H1 (cell line): ENCODE measurements around the gene HOXC13. TPM values are rescaled to one million over a fixed set of nuclear protein-coding genes. Genes with fewer than 3 reads are reported as not detected.

Source experiments
- JUND ChIP-seq: IDR thresholded peaks from 2 replicates; pipeline ENCODE4 v1.6.1; 2011; ENCODE audit warnings: mild to moderate bottlenecking, improper control_type of control experiment, low read length
- NANOG ChIP-seq: IDR thresholded peaks from 2 replicates; pipeline ENCODE4 v1.6.1; 2011; ENCODE audit warnings: low read length, low read depth, mild to moderate bottlenecking, inconsistent platforms; ENCODE audit not compliant: insufficient read depth, poor library complexity, severe bottlenecking
- POU5F1 ChIP-seq: IDR thresholded peaks from 2 replicates; pipeline ENCODE4 v1.6.1; 2011; ENCODE audit warnings: low read depth, mild to moderate bottlenecking, low read length, moderate library complexity
- RBBP5 ChIP-seq: IDR thresholded peaks from 2 replicates; pipeline ENCODE4 v1.7.1; 2012; ENCODE audit warnings: low read depth, mild to moderate bottlenecking, inconsistent platforms, low read length, moderate library complexity, borderline replicate concordance
- RNF2 ChIP-seq: fragments of 200-900, 300-1000 bp; sonication (generic); IDR thresholded peaks from 2 replicates; pipeline ENCODE4 v1.7.1; 2016; ENCODE audit warnings: borderline replicate concordance, low read depth, mild to moderate bottlenecking, antibody characterized with exemption, low read length; ENCODE audit not compliant: poor library complexity, severe bottlenecking; ENCODE audit errors: missing control alignments
- SIRT6 ChIP-seq: IDR thresholded peaks from one replicate; pipeline ENCODE4 v1.7.1; 2012; ENCODE audit warnings: low read length, inconsistent platforms
- SIX5 ChIP-seq: IDR thresholded peaks from 2 replicates; pipeline ENCODE4 v1.6.1; 2011; ENCODE audit warnings: mild to moderate bottlenecking, low read depth, low read length
- SUZ12 ChIP-seq: fragments of 200-600 bp; sonication (generic); IDR thresholded peaks from 2 replicates; pipeline ENCODE4 v1.6.1; 2012; ENCODE audit warnings: mild to moderate bottlenecking, inconsistent platforms, low read length, moderate library complexity, mixed read lengths
- TEAD4 ChIP-seq: IDR thresholded peaks from 2 replicates; pipeline ENCODE4 v1.6.1; 2012; ENCODE audit warnings: low read depth, low read length, inconsistent platforms, mixed read lengths
- polyA plus RNA-seq, 7 experiments: library from polyadenylated mRNA; depleted of rRNA in 3 of 7; stranded (reverse) in 5 of 7; unstranded in 2 of 7; fragments of >200 nt in 5 of 7; fragments of 200-250 nt in 2 of 7; gene quantifications; 1 replicate in 5 of 7; 2 replicates in 1 of 7; 4 replicates in 1 of 7; pipeline versions ENCODE4 v1.2.1 to v1.2.3, GENCODE V29; 2011 to 2013; ENCODE audit warnings: missing spikeins in 2 of 7, mixed read lengths in 2 of 7
- total RNA-seq: library from RNA; stranded (reverse); fragmentation: NEBNext Ultra II Directional; extraction: Animal tissue kit (Norgen Biotek cat#: 25700); gene quantifications from 2 replicates; pipeline ENCODE4 v1.2.1, GENCODE V29; 2021
- TF ChIP-seq, protein P1 (sequence below): IDR thresholded peaks from 2 replicates; pipeline ENCODE4 v1.6.1; 2012; ENCODE audit warnings: low read length, inconsistent platforms
- TF ChIP-seq, protein P2 (sequence below), 3 experiments: IDR thresholded peaks; 1 replicate in 2 of 3; 2 replicates in 1 of 3; pipeline versions ENCODE4 v1.5.1 to v1.6.1; 2011; ENCODE audit warnings: low read length in 3 of 3, mild to moderate bottlenecking in 3 of 3, inconsistent platforms in 2 of 3, low read depth in 1 of 3, moderate library complexity in 1 of 3; ENCODE audit not compliant: insufficient read depth in 1 of 3; ENCODE audit errors: control extremely low read depth in 1 of 3
- TF ChIP-seq, protein P3 (sequence below): IDR thresholded peaks from 2 replicates; pipeline ENCODE4 v1.6.1; 2011; ENCODE audit warnings: low read length, improper control_type of control experiment
- TF ChIP-seq, protein P4 (sequence below): IDR thresholded peaks from 2 replicates; pipeline ENCODE4 v1.6.1; 2011; ENCODE audit warnings: low read depth, mild to moderate bottlenecking, low read length; ENCODE audit not compliant: insufficient read depth
- TF ChIP-seq, protein P5 (sequence below): IDR thresholded peaks from 2 replicates; pipeline ENCODE4 v1.6.1; 2012; ENCODE audit warnings: inconsistent platforms
- TF ChIP-seq, protein P6 (sequence below): IDR thresholded peaks from 2 replicates; pipeline ENCODE4 v1.6.1; 2012; ENCODE audit warnings: inconsistent platforms

Gene HOXC13
- total and polyA plus RNA-seq, 2 of the 8 experiments (the other 6 are each of a cell fraction or from before 2014, with no cell fraction given): 0.02 TPM; not detected in 1

DNA sequence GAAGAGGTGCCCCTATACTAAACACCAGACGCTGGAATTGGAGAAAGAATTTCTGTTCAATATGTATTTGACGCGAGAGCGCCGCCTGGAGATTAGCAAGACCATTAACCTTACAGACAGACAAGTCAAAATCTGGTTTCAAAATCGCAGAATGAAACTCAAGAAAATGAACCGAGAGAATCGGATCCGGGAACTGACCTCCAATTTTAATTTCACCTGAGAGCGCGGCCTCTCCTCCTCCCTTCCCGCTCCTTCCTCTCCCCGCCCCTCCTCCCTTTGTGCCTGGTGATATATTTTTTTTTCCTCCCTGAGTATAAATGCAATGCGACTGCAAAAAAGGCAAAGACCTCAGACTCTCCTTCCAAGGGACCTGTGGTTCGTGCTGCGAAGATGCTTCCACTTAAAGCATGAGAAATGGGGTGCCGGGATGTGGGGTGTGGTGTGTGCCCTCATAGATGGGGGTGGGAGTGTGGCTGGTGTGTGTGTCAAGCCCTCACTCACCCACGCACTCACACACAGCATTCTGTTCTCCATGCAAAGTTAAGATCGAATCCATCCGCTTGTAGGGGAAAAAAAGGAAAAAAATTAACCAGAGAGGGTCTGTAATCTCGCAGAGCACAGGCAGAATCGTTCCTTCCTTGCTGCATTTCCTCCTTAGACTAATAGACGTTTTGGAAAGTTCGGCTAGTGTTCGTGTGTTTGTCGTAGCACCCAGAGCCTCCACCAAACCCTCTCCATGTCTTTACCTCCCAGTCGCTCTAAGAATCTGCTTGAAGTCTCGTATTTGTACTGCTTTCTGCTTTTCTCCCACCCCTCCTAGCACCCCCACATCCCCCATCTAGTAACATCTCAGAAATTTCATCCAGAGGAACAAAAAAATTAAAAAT lies 50.8 kb downstream of the HOXC13 start (continued):
- TF ChIP-seq, protein P1, sequence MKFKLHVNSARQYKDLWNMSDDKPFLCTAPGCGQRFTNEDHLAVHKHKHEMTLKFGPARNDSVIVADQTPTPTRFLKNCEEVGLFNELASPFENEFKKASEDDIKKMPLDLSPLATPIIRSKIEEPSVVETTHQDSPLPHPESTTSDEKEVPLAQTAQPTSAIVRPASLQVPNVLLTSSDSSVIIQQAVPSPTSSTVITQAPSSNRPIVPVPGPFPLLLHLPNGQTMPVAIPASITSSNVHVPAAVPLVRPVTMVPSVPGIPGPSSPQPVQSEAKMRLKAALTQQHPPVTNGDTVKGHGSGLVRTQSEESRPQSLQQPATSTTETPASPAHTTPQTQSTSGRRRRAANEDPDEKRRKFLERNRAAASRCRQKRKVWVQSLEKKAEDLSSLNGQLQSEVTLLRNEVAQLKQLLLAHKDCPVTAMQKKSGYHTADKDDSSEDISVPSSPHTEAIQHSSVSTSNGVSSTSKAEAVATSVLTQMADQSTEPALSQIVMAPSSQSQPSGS: no peak
- TF ChIP-seq SIRT6 (no peak), POU5F1 (no peak), RNF2 (peak; percentile 95), SIX5 (no peak), RBBP5 (no peak), TEAD4 (no peak), SUZ12 (peak; percentile 71), NANOG (no peak), JUND (no peak)
- TF ChIP-seq, protein P2, sequence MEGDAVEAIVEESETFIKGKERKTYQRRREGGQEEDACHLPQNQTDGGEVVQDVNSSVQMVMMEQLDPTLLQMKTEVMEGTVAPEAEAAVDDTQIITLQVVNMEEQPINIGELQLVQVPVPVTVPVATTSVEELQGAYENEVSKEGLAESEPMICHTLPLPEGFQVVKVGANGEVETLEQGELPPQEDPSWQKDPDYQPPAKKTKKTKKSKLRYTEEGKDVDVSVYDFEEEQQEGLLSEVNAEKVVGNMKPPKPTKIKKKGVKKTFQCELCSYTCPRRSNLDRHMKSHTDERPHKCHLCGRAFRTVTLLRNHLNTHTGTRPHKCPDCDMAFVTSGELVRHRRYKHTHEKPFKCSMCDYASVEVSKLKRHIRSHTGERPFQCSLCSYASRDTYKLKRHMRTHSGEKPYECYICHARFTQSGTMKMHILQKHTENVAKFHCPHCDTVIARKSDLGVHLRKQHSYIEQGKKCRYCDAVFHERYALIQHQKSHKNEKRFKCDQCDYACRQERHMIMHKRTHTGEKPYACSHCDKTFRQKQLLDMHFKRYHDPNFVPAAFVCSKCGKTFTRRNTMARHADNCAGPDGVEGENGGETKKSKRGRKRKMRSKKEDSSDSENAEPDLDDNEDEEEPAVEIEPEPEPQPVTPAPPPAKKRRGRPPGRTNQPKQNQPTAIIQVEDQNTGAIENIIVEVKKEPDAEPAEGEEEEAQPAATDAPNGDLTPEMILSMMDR (IDR thresholded peaks at IDR 0.05; ENCODE audit: control extremely low read depth in 1 of 3, insufficient read depth in 1 of 3, low read depth in 1 of 3, low read length in 3 of 3): peak in 2 of 3 experiments; percentile 35 to 39; a peak in 2 of 4 replicates
- TF ChIP-seq, protein P3, sequence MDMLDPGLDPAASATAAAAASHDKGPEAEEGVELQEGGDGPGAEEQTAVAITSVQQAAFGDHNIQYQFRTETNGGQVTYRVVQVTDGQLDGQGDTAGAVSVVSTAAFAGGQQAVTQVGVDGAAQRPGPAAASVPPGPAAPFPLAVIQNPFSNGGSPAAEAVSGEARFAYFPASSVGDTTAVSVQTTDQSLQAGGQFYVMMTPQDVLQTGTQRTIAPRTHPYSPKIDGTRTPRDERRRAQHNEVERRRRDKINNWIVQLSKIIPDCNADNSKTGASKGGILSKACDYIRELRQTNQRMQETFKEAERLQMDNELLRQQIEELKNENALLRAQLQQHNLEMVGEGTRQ: no peak
- TF ChIP-seq, protein P4, sequence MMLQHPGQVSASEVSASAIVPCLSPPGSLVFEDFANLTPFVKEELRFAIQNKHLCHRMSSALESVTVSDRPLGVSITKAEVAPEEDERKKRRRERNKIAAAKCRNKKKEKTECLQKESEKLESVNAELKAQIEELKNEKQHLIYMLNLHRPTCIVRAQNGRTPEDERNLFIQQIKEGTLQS: no peak
- TF ChIP-seq, protein P5, sequence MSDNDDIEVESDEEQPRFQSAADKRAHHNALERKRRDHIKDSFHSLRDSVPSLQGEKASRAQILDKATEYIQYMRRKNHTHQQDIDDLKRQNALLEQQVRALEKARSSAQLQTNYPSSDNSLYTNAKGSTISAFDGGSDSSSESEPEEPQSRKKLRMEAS: no peak
- TF ChIP-seq, protein P6, sequence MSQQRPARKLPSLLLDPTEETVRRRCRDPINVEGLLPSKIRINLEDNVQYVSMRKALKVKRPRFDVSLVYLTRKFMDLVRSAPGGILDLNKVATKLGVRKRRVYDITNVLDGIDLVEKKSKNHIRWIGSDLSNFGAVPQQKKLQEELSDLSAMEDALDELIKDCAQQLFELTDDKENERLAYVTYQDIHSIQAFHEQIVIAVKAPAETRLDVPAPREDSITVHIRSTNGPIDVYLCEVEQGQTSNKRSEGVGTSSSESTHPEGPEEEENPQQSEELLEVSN: no peak
